Keratinocyte (primary cell): ENCODE results near the gene LRIG1. TPM values are rescaled to one million over a fixed set of nuclear protein-coding genes. Genes with fewer than 3 reads are reported as not detected.

Source experiments
- DNase-seq: peaks from one replicate; pipeline ENCODE4 v3.0.0-alpha.2; 2011; ENCODE audit warnings: low read depth, missing footprints, low spot score
- FAIRE-seq: peaks from 2 replicates; lab custom pipeline; 2011; peaks lifted over from hg19 to GRCh38; lab: Jason Lieb, UNC
- H2AFZ ChIP-seq: 2 replicates; pipeline ENCODE4 v1.6.0; 2012; ENCODE audit warnings: low read length, control low read depth, inconsistent platforms; ENCODE audit not compliant: control insufficient read depth
- H3K27ac ChIP-seq: 2 replicates; pipeline ENCODE4 v1.5.1; 2011; ENCODE audit warnings: low read length; ENCODE audit not compliant: control insufficient read depth, insufficient read depth
- H3K27me3 ChIP-seq: 3 replicates; pipeline ENCODE4 v1.6.0; 2011; ENCODE audit warnings: low read length; ENCODE audit not compliant: control insufficient read depth, insufficient read depth; ENCODE audit errors: extremely low read depth
- H3K36me3 ChIP-seq, 2 experiments: 2 replicates in 1 of 2; 3 replicates in 1 of 2; pipeline ENCODE4 v1.5.1; 2011; ENCODE audit warnings: low read length in 2 of 2, mild to moderate bottlenecking in 1 of 2; ENCODE audit not compliant: control insufficient read depth in 2 of 2, insufficient read depth in 2 of 2; ENCODE audit errors: extremely low read depth in 1 of 2
- H3K4me1 ChIP-seq: 3 replicates; pipeline ENCODE4 v1.5.1; 2011; ENCODE audit warnings: low read length; ENCODE audit not compliant: control insufficient read depth, insufficient read depth; ENCODE audit errors: extremely low read depth
- H3K4me2 ChIP-seq: 3 replicates; pipeline ENCODE4 v1.6.0; 2011; ENCODE audit warnings: low read depth, low read length; ENCODE audit not compliant: control insufficient read depth, insufficient read depth; ENCODE audit errors: extremely low read depth
- H3K4me3 ChIP-seq, 3 experiments: fragments of 200-600 bp in 1 of 3; sonication (generic) in 1 of 3; 2 replicates in 2 of 3; 3 replicates in 1 of 3; pipeline ENCODE4 v1.5.1; 2011 to 2016; ENCODE audit warnings: low read length in 3 of 3, mild to moderate bottlenecking in 3 of 3, control low read depth in 2 of 3, inconsistent platforms in 1 of 3, low read depth in 1 of 3, mixed read lengths in 1 of 3, mixed run types in 1 of 3, moderate library complexity in 1 of 3; ENCODE audit not compliant: control insufficient read depth in 2 of 3, insufficient read depth in 2 of 3; ENCODE audit errors: extremely low read depth in 1 of 3
- H3K79me2 ChIP-seq: 2 replicates; pipeline ENCODE4 v1.6.0; 2012; ENCODE audit warnings: low read length; ENCODE audit not compliant: control insufficient read depth, insufficient read depth
- H3K9ac ChIP-seq: 3 replicates; pipeline ENCODE4 v1.6.0; 2011; ENCODE audit warnings: low read length; ENCODE audit not compliant: control insufficient read depth, insufficient read depth; ENCODE audit errors: extremely low read depth
- H3K9me1 ChIP-seq: 3 replicates; pipeline ENCODE4 v1.6.0; 2011; ENCODE audit warnings: low read length; ENCODE audit not compliant: control insufficient read depth, insufficient read depth; ENCODE audit errors: extremely low read depth
- H3K9me3 ChIP-seq: 2 replicates; pipeline ENCODE4 v1.5.1; 2012; ENCODE audit warnings: low read depth, low read length; ENCODE audit not compliant: control insufficient read depth
- H4K20me1 ChIP-seq: 3 replicates; pipeline ENCODE4 v1.6.0; 2011; ENCODE audit warnings: low read length; ENCODE audit not compliant: control insufficient read depth, insufficient read depth; ENCODE audit errors: extremely low read depth
- EZH2 ChIP-seq: IDR thresholded peaks from one replicate; pipeline ENCODE4 v1.6.1; 2012; ENCODE audit warnings: inconsistent platforms, mild to moderate bottlenecking, low read length, moderate library complexity
- dilution Hi-C: fragments of 300-500 bp; cut with MboI; formaldehyde crosslinking; loops from one replicate; pipeline ENCODE4 v1.7.0; 2020; ENCODE audit warnings: low sequenced_read_pairs; ENCODE audit not compliant: extremely low pct_ligation_motif_present
- polyA plus RNA-seq, 5 experiments: library from polyadenylated mRNA; depleted of rRNA in 3 of 5; stranded (reverse) in 3 of 5; stranded (forward) in 1 of 5; unstranded in 1 of 5; fragments of >200 nt; gene quantifications; 1 replicate in 1 of 5; 2 replicates in 3 of 5; 3 replicates in 1 of 5; pipeline versions ENCODE4 v1.2.1 to v1.2.3, GENCODE V29; 2011 to 2012; ENCODE audit warnings: missing spikeins in 2 of 5, low read depth in 1 of 5, low replicate concordance in 1 of 5
- TF ChIP-seq, protein P1 (sequence below), 3 experiments: IDR thresholded peaks in 1 of 3; conservative IDR thresholded peaks in 1 of 3; optimal IDR thresholded peaks in 1 of 3; 2 replicates in 2 of 3; 3 replicates in 1 of 3; pipeline versions ENCODE3 to v1.5.1; 2011; ENCODE audit warnings: low read length in 3 of 3, mild to moderate bottlenecking in 3 of 3, moderate library complexity in 2 of 3, control low read depth in 1 of 3, inconsistent platforms in 1 of 3; ENCODE audit not compliant: insufficient read depth in 2 of 3; ENCODE audit errors: extremely low read depth in 1 of 3

Gene LRIG1
- polyA plus RNA-seq, 1 donor (not counting 4 experiments of a cell fraction or from before 2014, with no cell fraction given), result 17.2 TPM

DNA sequence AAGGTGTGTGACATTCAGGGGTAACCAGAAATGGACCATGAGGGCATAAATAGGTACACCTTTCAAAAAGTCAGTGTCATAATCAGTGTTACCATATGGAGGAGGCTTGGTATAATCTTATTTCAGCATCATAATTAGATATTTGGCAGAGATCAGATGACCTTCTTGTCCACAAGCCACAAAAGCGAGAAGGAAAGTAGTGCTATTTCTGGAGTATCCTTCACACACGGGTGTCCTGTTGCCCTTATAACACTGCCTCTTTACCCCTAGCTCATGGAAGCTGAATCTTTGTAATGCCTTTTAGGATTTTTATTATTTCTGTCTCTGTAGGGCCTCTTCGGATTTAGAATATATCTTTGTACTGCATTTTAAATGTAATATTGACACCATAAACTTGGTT lies 132.8 kb downstream of the LRIG1 start:
- Histone ChIP-seq H3K27me3 (no peaks in the 10 kb centered on the region), H3K9me1 (no peaks in the 10 kb centered on the region), H4K20me1 (no peaks in the 10 kb centered on the region), H3K4me1 (no peaks in the 10 kb centered on the region), H2AFZ (no peak overlapping the region), H3K36me3 (no peaks in the 10 kb centered on the region), H3K9me3 (no peaks in the 10 kb centered on the region), H3K27ac (no peak overlapping the region), H3K4me2 (no peak overlapping the region), H3K79me2 (no peaks in the 10 kb centered on the region), H3K9ac (no peak overlapping the region), H3K4me3 (no peak overlapping the region)
- FAIRE-seq (no peak), DNase-seq (no peak)
- no peak for TF ChIP-seq EZH2
- TF ChIP-seq, protein P1, sequence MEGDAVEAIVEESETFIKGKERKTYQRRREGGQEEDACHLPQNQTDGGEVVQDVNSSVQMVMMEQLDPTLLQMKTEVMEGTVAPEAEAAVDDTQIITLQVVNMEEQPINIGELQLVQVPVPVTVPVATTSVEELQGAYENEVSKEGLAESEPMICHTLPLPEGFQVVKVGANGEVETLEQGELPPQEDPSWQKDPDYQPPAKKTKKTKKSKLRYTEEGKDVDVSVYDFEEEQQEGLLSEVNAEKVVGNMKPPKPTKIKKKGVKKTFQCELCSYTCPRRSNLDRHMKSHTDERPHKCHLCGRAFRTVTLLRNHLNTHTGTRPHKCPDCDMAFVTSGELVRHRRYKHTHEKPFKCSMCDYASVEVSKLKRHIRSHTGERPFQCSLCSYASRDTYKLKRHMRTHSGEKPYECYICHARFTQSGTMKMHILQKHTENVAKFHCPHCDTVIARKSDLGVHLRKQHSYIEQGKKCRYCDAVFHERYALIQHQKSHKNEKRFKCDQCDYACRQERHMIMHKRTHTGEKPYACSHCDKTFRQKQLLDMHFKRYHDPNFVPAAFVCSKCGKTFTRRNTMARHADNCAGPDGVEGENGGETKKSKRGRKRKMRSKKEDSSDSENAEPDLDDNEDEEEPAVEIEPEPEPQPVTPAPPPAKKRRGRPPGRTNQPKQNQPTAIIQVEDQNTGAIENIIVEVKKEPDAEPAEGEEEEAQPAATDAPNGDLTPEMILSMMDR (optimal IDR thresholded peaks at IDR 0.05 in 1 of 3, IDR thresholded peaks at IDR 0.05 in 1 of 3, conservative IDR thresholded peaks at IDR 0.05 in 1 of 3; ENCODE audit: extremely low read depth in 1 of 3, insufficient read depth in 2 of 3, low read length in 3 of 3), result no peak
- dilution Hi-C loops, result no loop called here

DNA sequence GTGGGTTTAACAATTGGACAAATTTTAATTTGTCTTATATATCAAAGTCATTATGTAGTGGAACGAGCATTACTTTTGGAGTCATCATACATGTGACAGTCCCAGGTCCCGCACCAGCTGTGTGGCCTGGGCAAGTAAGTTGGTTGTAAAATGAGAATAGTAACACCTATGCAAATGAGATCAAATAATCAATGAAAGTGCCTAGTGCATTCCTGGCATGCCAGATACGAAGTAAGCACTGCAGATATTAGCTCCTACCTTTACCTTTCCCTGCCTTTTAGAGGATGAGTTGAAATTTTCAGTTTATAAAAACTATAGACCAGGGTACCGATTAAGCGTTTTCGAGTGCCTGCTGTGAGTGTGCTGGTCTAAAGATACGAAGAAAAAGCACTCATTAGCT lies 134.1 kb downstream of the LRIG1 start:
- TF ChIP-seq, protein P1 (optimal IDR thresholded peaks at IDR 0.05 in 1 of 3, IDR thresholded peaks at IDR 0.05 in 1 of 3, conservative IDR thresholded peaks at IDR 0.05 in 1 of 3; ENCODE audit: extremely low read depth in 1 of 3, insufficient read depth in 2 of 3, low read length in 3 of 3), result no peak
- TF ChIP-seq EZH2, result no peak
- H3K79me2 ChIP-seq, result no peaks in the 10 kb centered on the region
- FAIRE-seq, result no peak

More for the DNA sequence above, 134.1 kb downstream of the LRIG1 start:
- Histone ChIP-seq H3K9ac (no peak overlapping the region), H3K4me2 (no peak overlapping the region), H3K4me1 (no peaks in the 10 kb centered on the region), H2AFZ (no peak overlapping the region), H3K9me3 (no peaks in the 10 kb centered on the region), H3K27me3 (no peaks in the 10 kb centered on the region), H3K4me3 (no peak overlapping the region), H3K9me1 (no peaks in the 10 kb centered on the region), H3K36me3 (no peaks in the 10 kb centered on the region), H3K27ac (no peak overlapping the region), H4K20me1 (no peaks in the 10 kb centered on the region)
- no peak for DNase-seq
- dilution Hi-C loops, result no loop called here
